A549 (cell line): ENCODE data around the gene YIF1B. TPM values are rescaled to one million over a fixed set of nuclear protein-coding genes. Genes with fewer than 3 reads are reported as not detected.

Source experiments
- BHLHE40 ChIP-seq: IDR thresholded peaks from 2 replicates; pipeline ENCODE4 v1.6.1; 2012; ENCODE audit warnings: low read depth, low read length, inconsistent platforms
- CBX2 ChIP-seq: fragments of 200-600 bp; sonication (generic); IDR thresholded peaks from 2 replicates; pipeline ENCODE4 v1.6.1; 2016; ENCODE audit warnings: low read depth, mild to moderate bottlenecking, borderline replicate concordance
- CHD2 ChIP-seq: fragments of 150-350 bp; IDR thresholded peaks from 2 replicates; pipeline ENCODE4 v1.6.1; 2014; ENCODE audit warnings: low read length; ENCODE audit not compliant: partially characterized antibody
- EHF ChIP-seq: fragments of 250-450 bp; sonication (Bioruptor Pico); IDR thresholded peaks from 2 replicates; pipeline ENCODE4 v1.5.0; 2020; ENCODE audit warnings: mild to moderate bottlenecking
- EP300 ChIP-seq, 2 experiments: fragments of >200 bp; sonication (Bioruptor Twin); formaldehyde crosslinking; IDR thresholded peaks; 2 replicates in 1 of 2; 3 replicates in 1 of 2; pipeline ENCODE4 v1.6.1; 2016 to 2017
- ESRRA ChIP-seq: fragments of 150-350 bp; IDR thresholded peaks from 2 replicates; pipeline ENCODE4 v1.6.1; 2014; ENCODE audit warnings: mild to moderate bottlenecking, low read length, borderline replicate concordance
- FOSB ChIP-seq: fragments of 250-450 bp; sonication (Bioruptor Pico); IDR thresholded peaks from 2 replicates; pipeline ENCODE4 v1.5.0; 2020; ENCODE audit warnings: mild to moderate bottlenecking, moderate library complexity
- FOSL2 ChIP-seq, 2 experiments: fragments of 450-650 bp in 1 of 2; fragments of >200 bp in 1 of 2; sonication (Bioruptor Twin) in 1 of 2; formaldehyde crosslinking; IDR thresholded peaks; 2 replicates each; pipeline versions ENCODE4 v1.5.0 to v1.6.1; 2016 to 2020; ENCODE audit warnings: mild to moderate bottlenecking in 1 of 2, moderate library complexity in 1 of 2
- FOXS1 ChIP-seq: fragments of 250-450 bp; sonication (Bioruptor Pico); IDR thresholded peaks from 2 replicates; pipeline ENCODE4 v1.5.0; 2020; ENCODE audit warnings: mild to moderate bottlenecking, moderate library complexity
- HDAC2 ChIP-seq: fragments of 200-600 bp; sonication (generic); IDR thresholded peaks from 2 replicates; pipeline ENCODE4 v1.6.1; 2016
- HOXA7 ChIP-seq: fragments of 250-450 bp; sonication (Bioruptor Pico); IDR thresholded peaks from 2 replicates; pipeline ENCODE4 v1.5.0; 2020; ENCODE audit warnings: mild to moderate bottlenecking, moderate library complexity
- HOXB13 ChIP-seq: fragments of 250-450 bp; sonication (Bioruptor Pico); IDR thresholded peaks from 2 replicates; pipeline ENCODE4 v1.5.0; 2020; ENCODE audit warnings: low read depth, mild to moderate bottlenecking, moderate library complexity
- JUN ChIP-seq, 2 experiments: fragments of >200 bp; sonication (Bioruptor Twin); formaldehyde crosslinking; IDR thresholded peaks; 2 replicates in 1 of 2; 3 replicates in 1 of 2; pipeline ENCODE4 v1.6.1; 2016 to 2017
- JUNB ChIP-seq: fragments of >200 bp; sonication (Bioruptor Twin); formaldehyde crosslinking; IDR thresholded peaks from 2 replicates; pipeline ENCODE4 v1.6.1; 2016
- KDM1A ChIP-seq: fragments of 200-600 bp; sonication (generic); IDR thresholded peaks from 2 replicates; pipeline ENCODE4 v1.6.1; 2016; ENCODE audit warnings: low read depth, mild to moderate bottlenecking
- KDM5A ChIP-seq: fragments of 200-600 bp; sonication (generic); IDR thresholded peaks from 2 replicates; pipeline ENCODE4 v1.6.1; 2016; ENCODE audit warnings: antibody characterized with exemption, mild to moderate bottlenecking
- MAFK ChIP-seq: fragments of 450-650 bp; IDR thresholded peaks from 2 replicates; pipeline ENCODE4 v1.6.1; 2014; ENCODE audit not compliant: partially characterized antibody
- MAZ ChIP-seq: fragments of 150-350 bp; IDR thresholded peaks from 2 replicates; pipeline ENCODE4 v1.6.1; 2014; ENCODE audit warnings: antibody characterized with exemption, low read depth, low read length, borderline replicate concordance
- MYC ChIP-seq: IDR thresholded peaks from 2 replicates; pipeline ENCODE4 v1.6.1; 2012; ENCODE audit warnings: mild to moderate bottlenecking, inconsistent platforms, low read length, improper control_type of control experiment, borderline replicate concordance
- NPAS2 ChIP-seq: fragments of 250-450 bp; sonication (Bioruptor Pico); IDR thresholded peaks from 2 replicates; pipeline ENCODE4 v1.8.0; 2022; ENCODE audit warnings: mild to moderate bottlenecking, moderate library complexity, borderline replicate concordance
- NR3C1 ChIP-seq: fragments of >200 bp; sonication (Bioruptor Twin); formaldehyde crosslinking; IDR thresholded peaks from 3 replicates; pipeline ENCODE4 v1.6.1; 2017
- PHF8 ChIP-seq: fragments of 200-600 bp; sonication (generic); IDR thresholded peaks from 2 replicates; pipeline ENCODE4 v1.6.1; 2016; ENCODE audit warnings: low read depth, mild to moderate bottlenecking, antibody characterized with exemption, moderate library complexity, borderline replicate concordance
- POLR2A ChIP-seq: IDR thresholded peaks from 2 replicates; pipeline ENCODE4 v1.6.1; 2012; ENCODE audit warnings: mild to moderate bottlenecking, low read length
- POLR2AphosphoS2 ChIP-seq: conservative IDR thresholded peaks from 2 replicates; pipeline ENCODE4 v1.6.1; 2012; ENCODE audit warnings: low read length, improper control_type of control experiment, inconsistent platforms
- RFX5 ChIP-seq: fragments of 450-650 bp; IDR thresholded peaks from 2 replicates; pipeline ENCODE4 v1.7.1; 2014; ENCODE audit warnings: antibody characterized with exemption, mild to moderate bottlenecking, moderate library complexity
- RNF2 ChIP-seq: fragments of 200-600 bp; sonication (generic); IDR thresholded peaks from 2 replicates; pipeline ENCODE4 v1.6.1; 2016; ENCODE audit warnings: low read depth, mild to moderate bottlenecking, antibody characterized with exemption, moderate library complexity, borderline replicate concordance
- SMC3 ChIP-seq: fragments of >200 bp; sonication (Bioruptor Twin); formaldehyde crosslinking; IDR thresholded peaks from 3 replicates; pipeline ENCODE4 v1.6.1; 2018; ENCODE audit warnings: inconsistent platforms
- TFCP2L1 ChIP-seq: fragments of 250-450 bp; sonication (Bioruptor Pico); IDR thresholded peaks from 2 replicates; pipeline ENCODE4 v1.5.0; 2021; ENCODE audit warnings: mild to moderate bottlenecking
- TP53 ChIP-seq: fragments of 250-450 bp; sonication (Bioruptor Pico); IDR thresholded peaks from 2 replicates; pipeline ENCODE4 v1.5.0; 2021; ENCODE audit warnings: mild to moderate bottlenecking, moderate library complexity
- ZFP36 ChIP-seq: fragments of 450-650 bp; IDR thresholded peaks from 2 replicates; pipeline ENCODE4 v1.6.1; 2014; ENCODE audit warnings: borderline replicate concordance; ENCODE audit not compliant: partially characterized antibody
- polyA plus RNA-seq, 4 experiments: library from polyadenylated mRNA; depleted of rRNA in 3 of 4; stranded (reverse); fragments of >200 nt; fragmentation: RNase III in 1 of 4; extraction: RNeasy Plus Mini Kit Qiagen cat#74134 plus additional on column Dnase treatment in 1 of 4; gene quantifications; 2 replicates in 3 of 4; 3 replicates in 1 of 4; pipeline ENCODE4 v1.2.3, GENCODE V29; 2011 to 2017
- TF ChIP-seq, protein P1 (sequence below): fragments of >200 bp; sonication (Bioruptor Twin); formaldehyde crosslinking; IDR thresholded peaks from 2 replicates; pipeline ENCODE4 v1.6.1; 2016
- TF ChIP-seq, protein P2 (sequence below): IDR thresholded peaks from 2 replicates; pipeline ENCODE4 v1.6.1; 2012; ENCODE audit warnings: low read depth, borderline replicate concordance
- TF ChIP-seq, protein P3 (sequence below): IDR thresholded peaks from 2 replicates; pipeline ENCODE4 v1.6.1; 2012
- TF ChIP-seq, protein P4 (sequence below): fragments of >200 bp; sonication (Bioruptor Twin); formaldehyde crosslinking; IDR thresholded peaks from 3 replicates; pipeline ENCODE4 v1.6.1; 2016
- TF ChIP-seq, protein P5 (sequence below): fragments of 150-350 bp; IDR thresholded peaks from 2 replicates; pipeline ENCODE4 v1.6.1; 2014; ENCODE audit warnings: low read depth, mild to moderate bottlenecking, low read length

Gene YIF1B
- polyA plus RNA-seq, 2 of the 4 experiments (the other 2 are of a cell fraction), result 75.5 to 100 TPM

DNA sequence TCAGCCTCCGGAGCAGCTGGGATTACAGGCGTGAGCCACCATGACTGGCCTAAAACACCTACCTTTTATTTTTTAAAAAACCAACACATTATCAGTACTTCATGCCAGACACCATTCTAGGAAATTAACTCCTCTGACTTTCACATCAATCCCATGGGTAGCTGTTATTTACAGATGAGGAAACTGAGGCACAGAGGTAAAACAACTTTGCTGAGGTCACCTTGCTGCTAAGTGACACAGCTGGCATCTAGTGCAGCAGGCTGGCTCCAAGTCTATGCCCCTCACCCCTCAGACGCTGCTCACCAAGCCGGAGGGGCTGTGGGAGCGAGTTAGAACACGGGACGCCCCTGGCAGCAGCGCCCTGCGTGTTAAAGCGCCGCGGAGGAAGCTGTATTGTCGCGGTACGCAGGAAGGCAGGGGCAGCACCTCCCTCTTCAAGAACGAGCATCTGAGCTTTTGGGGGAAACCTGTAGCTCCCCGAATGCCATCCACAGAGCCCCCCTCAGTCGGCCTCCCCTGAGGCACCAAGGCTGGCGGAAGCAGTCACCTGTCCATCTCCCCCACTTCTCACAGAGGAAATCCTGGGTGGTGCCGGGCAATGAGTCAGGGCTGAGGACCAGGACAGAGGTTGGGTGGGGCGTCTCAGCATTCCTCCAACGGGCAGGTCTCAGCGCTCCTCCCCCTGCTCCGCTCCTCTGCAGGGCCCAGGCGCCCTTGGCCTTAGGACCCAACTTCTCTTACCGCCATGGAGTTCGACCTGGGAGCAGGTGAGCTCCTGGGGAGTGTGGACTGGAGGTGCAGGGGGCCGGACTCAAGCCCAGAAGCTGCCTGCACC lies 12.0 kb downstream of the YIF1B start, which contains the start of gene C19orf33 (continued):
- TF ChIP-seq NPAS2 (CRISPR knock-in tag) (no peak), HOXA7 (CRISPR knock-in tag) (peak; percentile 72; the same call in 1 of the 2 replicates), TP53 (0 out of 2 replicates have a peak, but pooled peaks have one; percentile 19), BHLHE40 (0 out of 2 replicates have a peak, but pooled peaks have one; percentile 29), TFCP2L1 (CRISPR knock-in tag) (no peak; the same call in none of the 2 replicates), ESRRA (peak; percentile 63), NR3C1 (no peak), MAFK (peak; percentile 29), HDAC2 (no peak), EP300 (IDR thresholded peaks at IDR 0.05) (peak in 1 of 2 experiments; percentile 57; a peak in 1 of 5 replicates), HOXB13 (peak; percentile 97), FOSL2 (IDR thresholded peaks at IDR 0.05) (no peak; the same call in 1 of the 2 replicates), FOSL2 (CRISPR knock-in tag; IDR thresholded peaks at IDR 0.05) (peak; percentile 91), JUNB (peak; percentile 11; the same call in 1 of the 2 replicates), JUN (IDR thresholded peaks at IDR 0.05) (peak; percentile 76 to 89), SMC3 (peak; percentile 46; the same call in 2 of the 3 replicates), KDM5A (no peak), RNF2 (no peak), MAZ (no peak), KDM1A (no peak), FOXS1 (peak; percentile 71; the same call in 1 of the 2 replicates), CHD2 (peak; percentile 14), MYC (peak; percentile 64; the same call in 1 of the 2 replicates), ZFP36 (no peak), FOSB (CRISPR knock-in tag) (peak; percentile 88), EHF (peak; percentile 93; the same call in 1 of the 2 replicates), POLR2A (peak; percentile 82), RFX5 (no peak; the same call in 1 of the 2 replicates), CBX2 (no peak), PHF8 (no peak), POLR2AphosphoS2 (no peak)
- TF ChIP-seq, protein P1, sequence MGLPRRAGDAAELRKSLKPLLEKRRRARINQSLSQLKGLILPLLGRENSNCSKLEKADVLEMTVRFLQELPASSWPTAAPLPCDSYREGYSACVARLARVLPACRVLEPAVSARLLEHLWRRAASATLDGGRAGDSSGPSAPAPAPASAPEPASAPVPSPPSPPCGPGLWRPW, result no peak
- TF ChIP-seq, protein P2, sequence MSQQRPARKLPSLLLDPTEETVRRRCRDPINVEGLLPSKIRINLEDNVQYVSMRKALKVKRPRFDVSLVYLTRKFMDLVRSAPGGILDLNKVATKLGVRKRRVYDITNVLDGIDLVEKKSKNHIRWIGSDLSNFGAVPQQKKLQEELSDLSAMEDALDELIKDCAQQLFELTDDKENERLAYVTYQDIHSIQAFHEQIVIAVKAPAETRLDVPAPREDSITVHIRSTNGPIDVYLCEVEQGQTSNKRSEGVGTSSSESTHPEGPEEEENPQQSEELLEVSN, result no peak
- TF ChIP-seq, protein P3, sequence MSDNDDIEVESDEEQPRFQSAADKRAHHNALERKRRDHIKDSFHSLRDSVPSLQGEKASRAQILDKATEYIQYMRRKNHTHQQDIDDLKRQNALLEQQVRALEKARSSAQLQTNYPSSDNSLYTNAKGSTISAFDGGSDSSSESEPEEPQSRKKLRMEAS, result peak; percentile 49
- TF ChIP-seq, protein P4, sequence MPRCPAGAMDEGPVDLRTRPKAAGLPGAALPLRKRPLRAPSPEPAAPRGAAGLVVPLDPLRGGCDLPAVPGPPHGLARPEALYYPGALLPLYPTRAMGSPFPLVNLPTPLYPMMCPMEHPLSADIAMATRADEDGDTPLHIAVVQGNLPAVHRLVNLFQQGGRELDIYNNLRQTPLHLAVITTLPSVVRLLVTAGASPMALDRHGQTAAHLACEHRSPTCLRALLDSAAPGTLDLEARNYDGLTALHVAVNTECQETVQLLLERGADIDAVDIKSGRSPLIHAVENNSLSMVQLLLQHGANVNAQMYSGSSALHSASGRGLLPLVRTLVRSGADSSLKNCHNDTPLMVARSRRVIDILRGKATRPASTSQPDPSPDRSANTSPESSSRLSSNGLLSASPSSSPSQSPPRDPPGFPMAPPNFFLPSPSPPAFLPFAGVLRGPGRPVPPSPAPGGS, result peak; percentile 34; the same call in 1 of the 3 replicates
- TF ChIP-seq, protein P5, sequence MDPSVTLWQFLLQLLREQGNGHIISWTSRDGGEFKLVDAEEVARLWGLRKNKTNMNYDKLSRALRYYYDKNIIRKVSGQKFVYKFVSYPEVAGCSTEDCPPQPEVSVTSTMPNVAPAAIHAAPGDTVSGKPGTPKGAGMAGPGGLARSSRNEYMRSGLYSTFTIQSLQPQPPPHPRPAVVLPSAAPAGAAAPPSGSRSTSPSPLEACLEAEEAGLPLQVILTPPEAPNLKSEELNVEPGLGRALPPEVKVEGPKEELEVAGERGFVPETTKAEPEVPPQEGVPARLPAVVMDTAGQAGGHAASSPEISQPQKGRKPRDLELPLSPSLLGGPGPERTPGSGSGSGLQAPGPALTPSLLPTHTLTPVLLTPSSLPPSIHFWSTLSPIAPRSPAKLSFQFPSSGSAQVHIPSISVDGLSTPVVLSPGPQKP, result no peak
